ENCODE data around the gene RPGR.

GRCh38 chrX:38352362-38352761 is 25.1 kb upstream of the RPGR start, which contains the start of gene OTC:
- TF ChIP-seq POLR2AphosphoS5 (IDR thresholded peaks at IDR 0.05; ENCODE audit: low read depth) (no peak), CTCF (IDR thresholded peaks at IDR 0.05; ENCODE audit: insufficient read depth, low read length) (no peak)

Data from HL-60 (cell line).